Measurements from ENCODE around the gene HTR5A. TPM values are rescaled to one million over a fixed set of nuclear protein-coding genes. Genes with fewer than 3 reads are reported as not detected.

The HTR5A gene
- total RNA-seq, 1 donor from 2014 or later: 0.62 TPM

Small RNA genes within 50 kb of the gene (small RNA-seq; reads per million reads assigned to genes)
- gene AC092628.1: not detected

Other genes starting within 250 kb of the HTR5A start
- gene PAXIP1, start 67.2 kb upstream of the HTR5A start, total RNA-seq: 10.3 TPM
- 109 TPM for gene INSIG1, start 227.6 kb downstream of the HTR5A start, total RNA-seq